Lower leg skin (tissue), 4 donors: ENCODE results near the gene RBSN. TPM values are rescaled to one million over a fixed set of nuclear protein-coding genes. Genes with fewer than 3 reads are reported as not detected.

Experiments used
- DNase-seq, 2 donors: peaks; one replicate each; pipeline ENCODE4 v3.0.0-alpha.2; 2019; ENCODE audit warnings: low spot score in 2 of 2
- H3K4me3 ChIP-seq: fragments of 200-600 bp; sonication (generic); 2 replicates; pipeline ENCODE4 v1.5.1; 2017; ENCODE audit warnings: mild to moderate bottlenecking, low read depth; ENCODE audit not compliant: poor library complexity, severe bottlenecking
- POLR2A ChIP-seq, 2 donors: fragments of 450-650 bp; IDR thresholded peaks; one replicate each; pipeline ENCODE4 v1.6.1; 2016 to 2017; ENCODE audit warnings: antibody characterized with exemption in 2 of 2, mild to moderate bottlenecking in 1 of 2, moderate library complexity in 1 of 2
- WGBS, 2 donors: methylation state at CpG; one replicate each; pipeline ENCODE4 v1.1.5; 2018; 5-methylcytosine and 5-hydroxymethylcytosine counted together
- intact Hi-C: fragments of 100-400 bp; cut with DNase I; formaldehyde crosslinking; loops from one replicate; pipeline ENCODE4 v1.15.0; 2023; ENCODE audit warnings: low total_unique reads
- total RNA-seq, 4 donors: library from RNA; depleted of rRNA; stranded (reverse); fragments of >200 nt; gene quantifications; one replicate each; pipeline ENCODE4 v1.1.0, GENCODE V29; 2016
- TF ChIP-seq, protein P1 (sequence below), 3 donors: fragments of 450-650 bp; IDR thresholded peaks; one replicate each; pipeline ENCODE4 v1.5.1; 2016; ENCODE audit warnings: antibody characterized with exemption in 3 of 3, mild to moderate bottlenecking in 3 of 3, moderate library complexity in 2 of 3

RBSN gene
- total RNA-seq, 4 donors from 2014 or later = 23.5 to 28.7 (median 28.0) TPM

DNA sequence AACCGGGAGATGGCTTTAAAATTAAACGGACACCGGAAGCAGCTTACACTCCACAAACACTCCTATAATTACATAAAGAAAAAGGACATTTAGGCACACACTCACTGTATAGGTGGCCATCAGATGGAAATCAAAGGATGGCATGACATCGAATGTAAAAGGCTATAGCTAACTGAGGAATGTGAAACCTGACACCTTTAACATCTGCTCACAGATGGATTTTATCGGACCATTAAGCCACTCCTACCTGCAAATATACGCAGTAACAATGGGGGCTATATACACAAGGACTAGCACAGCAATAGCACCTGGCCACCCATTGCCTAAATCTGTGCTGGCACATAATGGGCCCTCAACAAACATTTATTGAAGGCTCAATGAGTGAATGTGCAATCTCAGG is 14.5 kb upstream of the RBSN start:
- WGBS, 2 donors = 44 to 47% methylated on average over 6 of the region's 6 CpGs
- no peak overlapping the region for H3K4me3 ChIP-seq
- no peak for DNase-seq
- TF ChIP-seq POLR2A (IDR thresholded peaks at IDR 0.05) = no peak
- intact Hi-C loops = no loop called here

DNA sequence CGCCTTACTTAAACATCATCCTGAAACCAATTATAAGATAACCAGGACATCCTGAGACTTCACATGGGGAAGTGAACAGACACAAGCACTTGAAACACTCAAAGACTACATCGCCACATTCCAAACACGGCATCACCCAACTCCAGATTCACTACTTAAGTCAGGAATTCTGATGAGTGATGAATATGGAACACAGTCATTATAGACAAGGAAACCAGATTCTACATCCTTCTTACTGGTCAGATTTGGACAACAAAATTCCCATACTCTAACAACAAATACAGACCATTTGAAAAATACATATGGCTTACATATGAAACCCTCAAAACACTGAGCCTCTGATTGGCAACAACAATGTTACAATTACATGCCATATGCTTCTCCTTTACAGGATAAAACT is 13.1 kb upstream of the RBSN start:
- DNase-seq = no peak
- H3K4me3 ChIP-seq = no peak overlapping the region
- intact Hi-C loops = no loop called here
- TF ChIP-seq POLR2A (IDR thresholded peaks at IDR 0.05) = no peak
- TF ChIP-seq, protein P1, sequence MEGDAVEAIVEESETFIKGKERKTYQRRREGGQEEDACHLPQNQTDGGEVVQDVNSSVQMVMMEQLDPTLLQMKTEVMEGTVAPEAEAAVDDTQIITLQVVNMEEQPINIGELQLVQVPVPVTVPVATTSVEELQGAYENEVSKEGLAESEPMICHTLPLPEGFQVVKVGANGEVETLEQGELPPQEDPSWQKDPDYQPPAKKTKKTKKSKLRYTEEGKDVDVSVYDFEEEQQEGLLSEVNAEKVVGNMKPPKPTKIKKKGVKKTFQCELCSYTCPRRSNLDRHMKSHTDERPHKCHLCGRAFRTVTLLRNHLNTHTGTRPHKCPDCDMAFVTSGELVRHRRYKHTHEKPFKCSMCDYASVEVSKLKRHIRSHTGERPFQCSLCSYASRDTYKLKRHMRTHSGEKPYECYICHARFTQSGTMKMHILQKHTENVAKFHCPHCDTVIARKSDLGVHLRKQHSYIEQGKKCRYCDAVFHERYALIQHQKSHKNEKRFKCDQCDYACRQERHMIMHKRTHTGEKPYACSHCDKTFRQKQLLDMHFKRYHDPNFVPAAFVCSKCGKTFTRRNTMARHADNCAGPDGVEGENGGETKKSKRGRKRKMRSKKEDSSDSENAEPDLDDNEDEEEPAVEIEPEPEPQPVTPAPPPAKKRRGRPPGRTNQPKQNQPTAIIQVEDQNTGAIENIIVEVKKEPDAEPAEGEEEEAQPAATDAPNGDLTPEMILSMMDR (IDR thresholded peaks at IDR 0.05) = no peak
- WGBS, 2 donors = 71 to 72% methylated on average over 3 of the region's 3 CpGs

DNA sequence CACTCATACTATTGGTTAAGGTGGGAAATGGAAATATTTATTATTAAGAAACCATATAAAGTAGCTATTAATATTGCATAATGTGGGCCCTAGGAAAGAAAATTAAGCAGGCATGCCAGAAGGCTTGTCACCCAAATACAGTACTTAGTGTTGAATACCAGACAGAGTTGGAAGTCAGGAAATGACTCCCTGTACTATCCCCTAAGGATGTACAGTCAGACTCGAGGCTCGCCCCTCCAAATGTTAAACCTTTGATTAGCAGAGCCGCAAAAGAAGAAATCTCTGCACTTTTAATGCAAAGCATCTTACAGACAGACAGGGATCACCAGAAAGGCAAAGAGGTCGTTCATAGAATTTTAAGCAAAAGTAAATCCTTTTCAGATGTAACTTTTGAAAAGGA is 11.3 kb upstream of the RBSN start:
- 59% methylated on average over 4 of the region's 4 CpGs for WGBS, 2 donors
- TF ChIP-seq POLR2A (IDR thresholded peaks at IDR 0.05) = no peak
- TF ChIP-seq, protein P1 (IDR thresholded peaks at IDR 0.05) = no peak
- intact Hi-C loops = no loop called here
- DNase-seq = no peak
- H3K4me3 ChIP-seq = no peak overlapping the region

DNA sequence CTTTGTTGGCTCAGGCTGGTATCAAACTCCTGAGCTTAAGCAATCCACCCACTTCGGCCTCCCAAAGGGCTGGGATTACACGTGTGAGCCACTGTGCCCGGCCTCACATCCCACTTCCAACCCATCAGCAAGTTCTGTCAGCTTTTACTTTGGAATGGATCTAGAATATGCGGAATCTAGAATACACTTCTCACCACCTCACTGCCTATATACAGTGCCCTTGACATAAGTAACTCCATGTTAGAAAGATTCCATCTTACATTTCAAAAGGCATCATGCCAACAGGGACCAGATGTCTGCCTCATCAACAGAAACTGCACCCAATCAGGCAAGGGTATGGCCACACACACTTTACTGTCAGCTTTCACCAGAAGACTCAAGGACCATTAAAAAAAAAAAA is 9.9 kb upstream of the RBSN start:
- no peak overlapping the region for H3K4me3 ChIP-seq
- 74 to 76% methylated on average over 4 of the region's 4 CpGs for WGBS, 2 donors
- TF ChIP-seq, protein P1 (IDR thresholded peaks at IDR 0.05) = no peak
- TF ChIP-seq POLR2A (IDR thresholded peaks at IDR 0.05) = no peak
- no peak for DNase-seq
- intact Hi-C loops = no loop called here

DNA sequence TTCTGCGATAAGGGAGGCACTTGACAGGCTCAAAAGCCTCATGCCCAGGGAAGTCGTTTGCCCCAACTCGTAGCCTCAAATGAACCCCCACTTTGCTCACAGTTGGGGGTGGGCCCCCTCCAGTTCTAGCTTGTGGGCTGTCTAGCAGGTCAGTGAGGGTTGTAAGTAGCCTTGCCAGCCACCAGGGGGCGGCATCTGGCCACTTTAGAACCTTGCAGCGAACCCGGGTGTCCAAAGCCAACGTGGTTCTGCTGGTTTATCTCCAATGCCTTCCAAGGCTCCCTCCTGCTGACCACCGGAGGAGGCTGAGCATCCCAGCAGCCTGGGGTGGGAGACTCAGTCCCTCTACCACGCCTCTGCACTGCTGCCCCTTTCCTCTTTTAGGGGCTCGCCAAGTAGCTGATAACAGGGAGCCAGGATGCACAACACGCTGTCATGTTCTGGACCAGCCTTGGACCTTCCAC is 9.2 kb upstream of the RBSN start:
- TF ChIP-seq, protein P1 (IDR thresholded peaks at IDR 0.05) = peak in 1 of 3 donors; percentile 66
- no peak for TF ChIP-seq POLR2A (IDR thresholded peaks at IDR 0.05)
- peak; percentile 32 to 93 for DNase-seq
- H3K4me3 ChIP-seq = no peak overlapping the region
- intact Hi-C loops = no loop called here
- 19 to 25% methylated on average over 8 to 11 of the region's 11 CpGs for WGBS, 2 donors

DNA sequence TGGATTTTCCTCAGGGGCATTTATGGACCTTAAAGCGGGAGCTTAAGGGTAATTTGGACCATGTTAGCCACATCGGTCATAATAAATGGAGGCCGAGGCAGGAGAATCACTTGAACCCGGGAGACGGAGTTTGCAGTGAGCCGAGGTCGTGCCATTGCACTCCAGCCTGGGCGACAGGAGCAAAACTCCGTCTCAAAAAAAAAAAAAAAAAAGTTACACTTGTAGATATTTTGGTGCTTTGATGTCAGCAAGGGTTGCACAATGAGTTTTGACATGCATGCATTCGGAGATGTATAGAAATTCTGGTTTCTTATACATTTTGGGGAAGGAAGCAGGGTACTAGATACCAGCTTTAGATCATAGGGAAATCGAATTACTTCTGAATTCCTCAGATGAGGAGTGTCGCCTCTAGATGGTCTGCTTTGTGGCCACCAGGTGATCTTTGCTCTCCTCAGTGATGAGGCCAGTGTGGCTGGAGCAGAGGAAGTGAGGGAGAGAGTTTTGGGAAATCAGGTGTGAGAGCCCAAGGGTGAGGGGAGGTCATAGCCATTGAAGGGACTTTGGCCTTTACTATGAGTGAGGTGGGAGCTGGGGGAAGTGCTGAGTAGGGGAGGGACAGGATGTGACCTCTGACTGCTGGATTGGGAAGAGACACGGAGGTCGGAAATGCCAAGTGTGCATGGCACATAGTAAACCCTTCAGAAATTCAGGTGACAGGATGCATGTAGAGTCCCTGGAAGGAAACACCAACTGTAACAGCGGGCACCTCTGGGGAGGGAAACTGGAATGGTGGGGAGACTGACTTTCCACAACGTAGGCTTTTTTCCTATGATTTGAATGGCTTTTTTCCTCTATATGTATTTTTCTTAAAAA is 8.4 kb upstream of the RBSN start:
- TF ChIP-seq, protein P1 (IDR thresholded peaks at IDR 0.05) = no peak
- TF ChIP-seq POLR2A (IDR thresholded peaks at IDR 0.05) = no peak
- no peak for DNase-seq
- WGBS, 2 donors = 69 to 70% methylated on average over 16 of the region's 16 CpGs
- intact Hi-C loops = no loop called here
- no peak overlapping the region for H3K4me3 ChIP-seq
